Memory B cell (primary cell): ENCODE data around the gene SYT6.

Experiments used
- ATAC-seq: fragments of 150-1000 bp; cut with Tn5 transposase; 2 replicates; pipeline ENCODE4 v1.10.0; 2021; ENCODE audit warnings: low read depth, mild to moderate bottlenecking, moderate library complexity
- DNase-seq, 2 donors: peaks; one replicate each; pipeline ENCODE4 v3.0.0; 2022; ENCODE audit warnings: low spot score in 2 of 2
- H3K27ac Mint-ChIP-seq: one replicate; pipeline ENCODE4 v1.8.0; 2022; ENCODE audit warnings: mild to moderate bottlenecking, moderate library complexity, mixed read lengths
- H3K27me3 Mint-ChIP-seq: one replicate; pipeline ENCODE4 v1.8.0; 2022; ENCODE audit warnings: mixed read lengths
- H3K36me3 Mint-ChIP-seq: one replicate; pipeline ENCODE4 v1.8.0; 2022; ENCODE audit warnings: mild to moderate bottlenecking, mixed read lengths
- H3K4me1 Mint-ChIP-seq: one replicate; pipeline ENCODE4 v1.8.0; 2022; ENCODE audit warnings: mixed read lengths
- H3K4me3 Mint-ChIP-seq: one replicate; pipeline ENCODE4 v1.8.0; 2022; ENCODE audit warnings: mild to moderate bottlenecking, moderate library complexity, mixed read lengths
- H3K9me3 Mint-ChIP-seq: one replicate; pipeline ENCODE4 v1.8.0; 2022; ENCODE audit warnings: mixed read lengths

SYT6 gene, protein sequence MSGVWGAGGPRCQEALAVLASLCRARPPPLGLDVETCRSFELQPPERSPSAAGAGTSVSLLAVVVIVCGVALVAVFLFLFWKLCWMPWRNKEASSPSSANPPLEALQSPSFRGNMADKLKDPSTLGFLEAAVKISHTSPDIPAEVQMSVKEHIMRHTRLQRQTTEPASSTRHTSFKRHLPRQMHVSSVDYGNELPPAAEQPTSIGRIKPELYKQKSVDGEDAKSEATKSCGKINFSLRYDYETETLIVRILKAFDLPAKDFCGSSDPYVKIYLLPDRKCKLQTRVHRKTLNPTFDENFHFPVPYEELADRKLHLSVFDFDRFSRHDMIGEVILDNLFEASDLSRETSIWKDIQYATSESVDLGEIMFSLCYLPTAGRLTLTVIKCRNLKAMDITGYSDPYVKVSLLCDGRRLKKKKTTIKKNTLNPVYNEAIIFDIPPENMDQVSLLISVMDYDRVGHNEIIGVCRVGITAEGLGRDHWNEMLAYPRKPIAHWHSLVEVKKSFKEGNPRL

DNA sequence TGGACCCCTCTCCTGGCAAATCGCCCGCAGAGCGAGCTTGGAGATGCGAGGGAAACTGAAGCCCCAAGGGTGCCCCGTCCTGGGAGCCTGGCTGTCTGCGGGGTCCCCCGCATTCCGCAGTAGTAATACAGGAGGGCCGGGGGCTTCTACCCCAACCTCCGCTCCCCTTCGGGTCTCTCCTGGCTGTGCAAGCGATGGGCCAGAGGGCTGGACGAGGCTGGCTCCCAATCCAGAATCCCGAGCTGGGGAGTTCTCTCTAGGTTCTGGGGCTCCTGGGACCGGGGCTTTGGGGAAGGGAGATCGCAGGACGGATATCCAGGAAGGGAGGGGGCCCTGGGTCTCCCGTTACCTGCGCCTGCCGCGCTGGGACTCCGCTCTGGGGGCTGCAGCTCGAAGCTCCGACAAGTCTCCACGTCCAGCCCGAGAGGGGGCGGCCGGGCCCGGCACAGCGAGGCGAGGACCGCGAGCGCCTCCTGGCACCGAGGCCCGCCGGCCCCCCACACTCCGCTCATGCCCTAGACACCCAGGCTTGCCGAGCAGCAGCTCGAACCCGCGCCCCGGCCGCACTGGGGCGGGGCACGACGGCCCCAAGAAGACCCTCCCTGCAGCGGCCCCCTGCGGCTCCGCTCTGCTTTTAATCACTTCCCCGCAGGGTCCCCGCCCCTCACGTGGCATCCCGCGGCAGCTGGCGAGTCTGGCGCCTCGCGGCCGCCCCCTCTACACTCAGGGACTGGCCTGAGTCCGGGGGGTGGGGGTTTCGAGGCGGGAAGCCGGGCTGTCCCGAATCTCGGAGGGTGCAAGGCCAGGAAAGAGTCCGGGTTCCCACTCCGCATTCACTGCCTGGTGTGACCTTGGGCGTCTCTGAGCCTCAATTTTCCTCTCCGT lies at the start of gene SYT6:
SYT6 (minus strand) TSS at position 609 of the 885 bp plus-strand sequence; CDS start at position 512, 97 bp downstream.
- DNase-seq (no peak), ATAC-seq (no peak)
- Mint-ChIP-seq H3K27ac (no peak within 1 kb of the TSS), H3K9me3 (no peaks in the 10 kb centered on the region), H3K4me3 (peak within 1 kb of the TSS; percentile 30), H3K4me1 (peaks cover 6% of the 10 kb centered on the region), H3K36me3 (no peaks in the 10 kb centered on the region), H3K27me3 (peaks cover 31% of the 10 kb centered on the region)

DNA sequence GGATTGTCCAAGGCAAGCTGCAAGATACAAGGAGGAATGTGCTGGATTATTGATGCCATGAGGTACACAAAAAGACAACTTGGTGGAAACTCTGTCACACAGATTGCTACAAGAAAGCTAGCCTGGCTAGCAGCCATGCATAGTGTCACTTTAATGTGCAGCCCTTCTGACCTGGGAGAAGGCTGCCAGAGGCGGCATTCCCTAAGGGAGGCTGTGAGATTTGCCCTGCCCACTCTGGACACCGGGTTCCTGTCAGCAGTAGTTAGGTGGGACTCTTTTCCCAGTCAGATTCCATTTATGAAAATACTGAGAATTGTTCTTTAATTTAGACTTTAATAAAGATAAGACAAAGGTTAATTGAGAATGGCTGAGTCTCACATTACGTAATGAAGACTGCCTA lies 47.8 kb upstream of the SYT6 start:
- Mint-ChIP-seq H3K9me3 (peaks cover 2% of the 10 kb centered on the region), H3K36me3 (no peaks in the 10 kb centered on the region), H3K27me3 (peaks cover 15% of the 10 kb centered on the region), H3K4me1 (no peaks in the 10 kb centered on the region), H3K27ac (no peak overlapping the region), H3K4me3 (no peak overlapping the region)
- DNase-seq (no peak), ATAC-seq (no peak)

DNA sequence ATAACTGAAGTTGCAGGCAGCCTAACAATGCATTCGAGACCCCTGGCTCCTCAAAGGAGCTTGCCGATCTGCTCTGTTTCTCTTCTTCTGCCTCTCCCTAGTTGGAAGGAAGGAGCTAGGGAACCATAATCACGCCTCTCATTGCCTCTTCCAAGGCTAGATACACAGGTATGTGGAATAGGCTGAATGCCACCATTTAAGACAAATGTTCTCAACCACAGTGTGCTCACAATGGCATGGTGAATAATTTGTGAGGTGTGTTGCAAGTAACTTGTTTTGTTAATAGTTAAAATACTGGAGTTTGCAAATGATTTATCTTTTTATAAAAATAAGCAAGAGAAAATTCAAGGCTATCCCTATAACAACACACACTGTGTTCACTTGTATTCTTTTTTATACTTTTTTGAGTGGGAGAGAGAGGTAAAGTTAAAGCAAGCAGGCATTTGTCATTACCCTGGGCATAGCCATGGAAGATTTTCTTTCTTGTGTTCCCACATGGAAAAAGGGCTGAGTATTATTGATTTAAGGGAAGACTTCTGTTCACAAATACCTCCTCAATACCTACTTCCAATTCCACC lies 45.4 kb upstream of the SYT6 start:
- no peak overlapping the region for H3K27ac Mint-ChIP-seq
- no peak overlapping the region for H3K4me3 Mint-ChIP-seq
- DNase-seq (no peak), ATAC-seq (no peak)
- H3K27me3 Mint-ChIP-seq, result peaks cover 25% of the 10 kb centered on the region
- H3K4me1 Mint-ChIP-seq, result no peaks in the 10 kb centered on the region
- H3K9me3 Mint-ChIP-seq, result peaks cover 4% of the 10 kb centered on the region
- no peaks in the 10 kb centered on the region for H3K36me3 Mint-ChIP-seq

DNA sequence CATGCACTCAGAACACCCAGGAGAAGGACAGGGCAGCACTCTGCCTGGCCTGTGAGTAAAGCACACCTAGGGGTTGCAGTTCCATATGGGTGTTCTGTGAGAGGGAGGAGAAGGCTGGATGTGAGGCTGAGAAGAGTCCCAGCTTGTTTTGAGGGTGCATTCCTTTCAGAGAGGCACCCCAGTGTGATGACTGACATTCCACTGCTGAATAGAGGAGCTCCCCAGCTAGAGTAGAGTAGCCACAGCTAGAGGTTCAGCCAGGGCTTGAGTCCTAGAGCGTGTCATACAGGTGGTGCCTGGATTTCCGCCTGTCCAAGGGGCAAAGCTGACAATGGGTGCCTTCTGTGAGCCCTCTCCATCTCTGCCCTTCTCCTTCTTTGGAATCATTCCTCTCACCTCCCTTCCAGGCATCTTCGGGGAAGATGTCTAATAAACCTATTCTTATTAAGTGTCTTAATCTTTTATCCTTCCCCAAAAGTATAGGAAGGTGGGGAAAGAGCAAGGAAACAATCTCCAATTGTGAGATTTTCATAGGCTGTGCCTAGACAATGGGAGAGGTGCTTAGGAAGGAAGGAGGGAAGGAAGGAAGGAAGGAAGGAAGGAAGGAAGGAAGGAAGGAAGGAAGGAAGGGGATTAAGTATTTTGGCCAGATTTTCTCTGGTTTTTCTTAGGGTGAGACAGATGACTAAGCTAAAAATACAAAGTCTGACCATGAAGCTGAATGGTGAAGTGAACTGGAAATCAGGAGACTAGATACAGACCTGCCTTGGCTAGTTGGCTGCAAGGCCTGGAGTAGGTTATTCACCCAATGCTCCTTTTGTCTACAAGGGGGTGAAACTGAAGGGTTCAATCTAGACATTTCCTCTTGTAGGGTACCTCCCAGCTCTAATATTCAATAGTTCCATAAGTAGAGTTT lies 43.6 kb upstream of the SYT6 start:
- DNase-seq, result no peak
- H3K27me3 Mint-ChIP-seq, result peaks cover 26% of the 10 kb centered on the region
- no peaks in the 10 kb centered on the region for H3K4me1 Mint-ChIP-seq
- H3K9me3 Mint-ChIP-seq, result peaks cover 8% of the 10 kb centered on the region
- H3K27ac Mint-ChIP-seq, result no peak overlapping the region
- ATAC-seq, result no peak
- no peaks in the 10 kb centered on the region for H3K36me3 Mint-ChIP-seq
- no peak overlapping the region for H3K4me3 Mint-ChIP-seq

DNA sequence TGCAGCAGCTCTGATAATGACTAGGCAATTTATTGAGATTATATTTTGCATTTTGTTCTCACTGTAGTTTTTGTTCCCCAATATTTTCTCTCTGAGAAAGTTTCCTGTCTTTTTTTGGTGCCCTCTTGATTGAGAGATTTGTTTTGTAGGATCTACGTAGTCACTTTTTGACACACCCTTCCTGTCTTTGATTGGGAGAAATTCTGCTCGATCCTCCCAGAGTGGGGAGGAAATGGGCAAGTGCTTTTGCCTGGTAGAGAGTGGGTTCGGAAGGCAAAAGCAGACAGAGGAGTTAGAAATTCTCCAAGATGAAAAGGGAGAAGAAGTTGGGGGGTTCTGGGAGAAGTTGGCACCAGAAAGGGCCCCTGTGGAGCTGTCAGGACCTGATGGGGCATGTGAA lies 42.1 kb upstream of the SYT6 start:
- ATAC-seq, result no peak
- no peak overlapping the region for H3K27ac Mint-ChIP-seq

DNA sequence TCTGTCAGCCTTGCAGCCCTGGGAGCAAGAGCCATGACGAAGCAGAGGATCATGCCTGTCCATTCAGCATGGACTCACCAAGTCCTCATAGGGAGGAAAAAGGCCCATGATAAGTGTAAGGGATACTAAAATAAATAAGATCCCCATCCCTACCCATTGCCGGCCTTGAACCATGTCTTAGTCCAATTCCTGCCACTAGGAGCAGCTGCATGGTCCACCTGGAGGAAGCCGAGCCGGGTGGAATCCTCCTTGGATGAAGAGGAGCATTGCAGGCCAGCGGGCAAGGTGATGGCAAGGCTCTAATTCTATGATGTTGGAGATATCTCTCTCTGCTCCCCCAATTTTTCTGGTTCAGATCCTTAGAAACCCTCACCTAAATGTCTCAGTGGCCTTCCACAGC lies 38.7 kb upstream of the SYT6 start:
- Mint-ChIP-seq H3K36me3 (no peaks in the 10 kb centered on the region), H3K27ac (no peak overlapping the region), H3K4me3 (no peak overlapping the region), H3K27me3 (peaks cover 38% of the 10 kb centered on the region), H3K9me3 (peaks cover 8% of the 10 kb centered on the region), H3K4me1 (no peaks in the 10 kb centered on the region)
- ATAC-seq (no peak), DNase-seq (no peak)

More for the DNA sequence above, 42.1 kb upstream of the SYT6 start:
- H3K36me3 Mint-ChIP-seq, result no peaks in the 10 kb centered on the region
- no peak overlapping the region for H3K4me3 Mint-ChIP-seq
- H3K4me1 Mint-ChIP-seq, result no peaks in the 10 kb centered on the region
- H3K9me3 Mint-ChIP-seq, result peaks cover 8% of the 10 kb centered on the region
- no peak for DNase-seq
- H3K27me3 Mint-ChIP-seq, result peaks cover 33% of the 10 kb centered on the region

DNA sequence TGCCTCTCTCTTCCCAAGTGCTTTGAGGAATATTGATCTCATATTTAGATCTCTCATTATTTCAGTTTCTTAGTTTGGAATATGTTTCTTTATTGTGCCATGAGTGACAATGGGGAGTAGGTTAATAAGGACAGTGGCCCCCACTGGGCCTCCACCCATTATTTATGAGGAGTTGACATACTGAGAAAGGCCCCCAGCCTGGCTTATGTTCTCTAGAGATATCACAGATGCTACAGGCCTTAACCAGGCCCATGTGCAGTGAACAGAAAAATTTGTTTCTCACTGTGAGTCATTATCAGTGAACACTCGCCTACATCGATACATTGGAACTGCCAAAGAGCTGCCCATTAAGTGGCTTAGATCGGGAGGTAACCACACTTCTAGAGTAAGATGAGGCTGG lies 35.7 kb upstream of the SYT6 start:
- no peaks in the 10 kb centered on the region for H3K4me1 Mint-ChIP-seq
- H3K27ac Mint-ChIP-seq, result no peak overlapping the region
- no peaks in the 10 kb centered on the region for H3K36me3 Mint-ChIP-seq
- H3K4me3 Mint-ChIP-seq, result no peak overlapping the region
- H3K9me3 Mint-ChIP-seq, result peaks cover 6% of the 10 kb centered on the region
- DNase-seq, result no peak
- H3K27me3 Mint-ChIP-seq, result peaks cover 24% of the 10 kb centered on the region
- no peak for ATAC-seq

DNA sequence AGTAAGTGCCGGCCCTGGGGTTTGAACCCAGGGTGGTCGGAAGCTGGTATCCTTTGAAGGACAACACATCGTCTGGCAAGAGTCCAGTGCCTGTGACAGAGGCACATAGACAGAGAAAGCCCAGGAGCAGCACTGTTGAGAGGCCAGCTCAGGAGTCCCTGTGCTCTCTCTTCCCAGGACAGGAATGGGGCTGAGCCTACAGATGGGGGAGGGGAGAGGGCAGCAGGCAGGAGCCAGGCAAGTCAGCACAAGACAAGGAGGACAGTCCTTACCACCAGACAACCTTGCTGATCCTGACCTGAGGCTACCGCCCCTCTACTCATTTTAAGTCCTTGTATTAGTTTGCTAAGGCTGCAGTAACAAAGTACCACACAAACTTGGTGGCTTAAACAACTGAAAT lies 27.7 kb upstream of the SYT6 start:
- H3K27ac Mint-ChIP-seq, result no peak overlapping the region

DNA sequence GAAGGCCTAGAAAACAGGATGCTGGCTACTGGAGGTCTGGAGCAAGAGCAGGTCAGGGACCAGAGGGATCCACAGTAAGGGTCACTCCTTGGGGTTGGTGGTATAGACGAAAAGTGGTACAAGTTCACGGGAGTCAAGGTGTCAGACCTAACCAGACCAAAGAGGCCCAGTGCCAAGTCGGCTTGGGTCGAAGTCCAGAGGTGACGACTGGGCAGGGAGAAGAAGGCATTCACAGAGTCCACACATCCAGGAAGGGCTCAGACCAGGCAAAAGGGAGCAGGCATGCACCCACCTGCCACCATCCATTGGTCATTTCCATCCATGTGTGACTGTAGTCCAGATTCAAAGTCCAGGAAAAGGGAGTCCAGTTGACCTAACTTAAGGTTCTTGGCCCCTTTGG lies 27.1 kb upstream of the SYT6 start:
- Mint-ChIP-seq H3K9me3 (peaks cover 3% of the 10 kb centered on the region), H3K4me3 (no peak overlapping the region), H3K27me3 (no peaks in the 10 kb centered on the region), H3K36me3 (no peaks in the 10 kb centered on the region), H3K27ac (no peak overlapping the region), H3K4me1 (no peaks in the 10 kb centered on the region)
- ATAC-seq (no peak), DNase-seq (no peak)

More for the DNA sequence above, 27.7 kb upstream of the SYT6 start:
- no peak for ATAC-seq
- DNase-seq, result no peak
- Mint-ChIP-seq H3K36me3 (no peaks in the 10 kb centered on the region), H3K9me3 (peaks cover 3% of the 10 kb centered on the region), H3K4me1 (no peaks in the 10 kb centered on the region), H3K27me3 (no peaks in the 10 kb centered on the region), H3K4me3 (no peak overlapping the region)

DNA sequence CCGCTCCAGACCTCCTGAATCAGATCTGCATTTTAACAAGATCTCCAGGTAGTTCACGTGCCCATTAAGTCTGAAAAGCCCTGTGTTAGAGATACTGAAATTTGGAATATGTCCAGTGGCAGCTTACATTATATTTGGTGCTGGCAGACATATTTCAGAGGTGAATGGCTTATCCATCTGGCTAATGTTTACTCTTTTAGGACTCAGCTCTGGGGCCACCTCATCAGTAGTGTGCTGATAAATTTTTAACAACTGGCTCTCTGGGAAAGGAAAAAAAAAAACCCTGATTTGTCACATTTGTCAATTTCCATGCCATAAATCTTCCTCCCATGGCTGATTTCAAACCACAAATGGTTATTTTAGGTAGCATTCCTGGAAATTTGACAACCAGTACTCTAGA lies 25.3 kb upstream of the SYT6 start:
- no peak for DNase-seq
- H3K27me3 Mint-ChIP-seq, result no peaks in the 10 kb centered on the region
- no peaks in the 10 kb centered on the region for H3K4me1 Mint-ChIP-seq

DNA sequence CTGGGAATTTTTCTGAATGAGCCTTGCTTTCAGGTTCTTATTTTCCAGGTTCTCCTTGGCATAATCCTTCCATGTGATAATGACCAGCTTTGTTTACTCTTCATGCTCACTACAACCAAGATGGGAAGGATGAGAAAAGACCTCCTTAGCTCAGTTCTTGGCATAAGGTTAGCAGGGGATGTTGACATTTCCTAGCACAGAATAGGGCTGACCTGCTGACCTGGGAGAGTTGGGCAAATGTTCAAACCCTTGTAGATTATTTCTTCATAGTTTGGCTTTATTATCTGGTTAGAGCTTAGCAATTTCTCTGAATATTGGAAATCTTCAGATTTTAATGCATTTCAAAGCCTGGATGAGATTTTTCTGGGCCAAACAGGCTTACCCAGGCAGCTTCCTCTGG lies 23.6 kb upstream of the SYT6 start:
- Mint-ChIP-seq H3K4me3 (no peak overlapping the region), H3K27ac (no peak overlapping the region), H3K9me3 (no peaks in the 10 kb centered on the region), H3K4me1 (no peaks in the 10 kb centered on the region), H3K36me3 (no peaks in the 10 kb centered on the region), H3K27me3 (no peaks in the 10 kb centered on the region)
- DNase-seq (no peak), ATAC-seq (no peak)

More for the DNA sequence above, 25.3 kb upstream of the SYT6 start:
- Mint-ChIP-seq H3K27ac (no peak overlapping the region), H3K4me3 (no peak overlapping the region), H3K36me3 (no peaks in the 10 kb centered on the region), H3K9me3 (no peaks in the 10 kb centered on the region)
- ATAC-seq, result no peak

DNA sequence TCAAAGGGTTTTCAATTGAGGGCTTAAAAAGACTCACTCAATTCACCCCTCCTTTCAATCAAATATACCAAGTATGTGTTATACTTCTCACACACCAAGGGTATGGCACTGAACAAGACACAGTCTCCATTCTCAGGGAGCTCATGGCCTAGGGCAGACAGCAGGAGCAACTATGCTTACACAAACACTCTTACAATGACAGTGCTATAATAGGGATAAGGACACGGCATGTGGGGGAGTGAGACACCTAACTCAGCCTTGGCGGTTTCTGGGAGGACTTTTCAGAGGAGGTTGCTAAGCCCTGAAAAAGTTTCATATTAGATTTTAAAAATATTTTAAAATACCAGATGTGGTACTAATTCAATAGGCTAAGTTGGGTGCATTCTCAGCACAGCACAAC lies 22.7 kb upstream of the SYT6 start:
- H3K36me3 Mint-ChIP-seq, result no peaks in the 10 kb centered on the region
- DNase-seq (no peak), ATAC-seq (no peak)
- no peak overlapping the region for H3K27ac Mint-ChIP-seq
- H3K9me3 Mint-ChIP-seq, result no peaks in the 10 kb centered on the region
- H3K4me1 Mint-ChIP-seq, result no peaks in the 10 kb centered on the region
- no peak overlapping the region for H3K4me3 Mint-ChIP-seq
- H3K27me3 Mint-ChIP-seq, result no peaks in the 10 kb centered on the region

DNA sequence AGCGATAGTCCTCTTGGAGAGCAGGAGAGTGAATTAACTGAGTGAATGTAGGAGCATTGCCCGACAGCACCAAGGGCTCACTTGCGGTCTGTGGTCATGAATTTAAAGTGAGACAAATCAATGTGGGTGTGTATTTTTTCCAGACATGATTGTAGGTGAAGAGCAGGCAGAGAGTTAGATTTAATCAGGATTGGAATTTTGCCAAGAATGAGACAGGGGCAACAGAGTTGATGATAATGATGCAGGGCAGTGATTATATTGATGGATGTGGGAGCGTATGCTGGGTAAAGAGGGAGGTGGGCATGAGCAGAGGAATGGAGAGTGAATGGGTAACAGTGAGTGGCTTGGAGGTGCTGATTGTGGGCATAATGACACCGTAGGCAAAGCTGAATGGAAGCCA lies 20.0 kb upstream of the SYT6 start:
- Mint-ChIP-seq H3K4me1 (no peaks in the 10 kb centered on the region), H3K36me3 (no peaks in the 10 kb centered on the region), H3K9me3 (no peaks in the 10 kb centered on the region), H3K27ac (no peak overlapping the region), H3K4me3 (no peak overlapping the region), H3K27me3 (peaks cover 2% of the 10 kb centered on the region)
- DNase-seq, result no peak
- no peak for ATAC-seq
